ENCODE measurements around the gene TRPC1. TPM values are rescaled to one million over a fixed set of nuclear protein-coding genes. Genes with fewer than 3 reads are reported as not detected.
"Not testable (repeated sequence)": the region's sequence is repeated elsewhere in the genome, so short reads cannot be mapped to it uniquely, and the experiment has no call there.

The TRPC1 gene
- total RNA-seq, 4 donors from 2014 or later, result 19.5 to 31.1 (median 23.2) TPM

GRCh38 chr3:142709207-142709606 is 14.6 kb upstream of the TRPC1 start:
- Histone ChIP-seq H3K4me1 (peaks cover 0 to 14% (median 4%) of the 10 kb centered on the region in 4 donors), H3K27me3 (no peaks in the 10 kb centered on the region), H3K36me3 (no peaks in the 10 kb centered on the region), H3K27ac (replicated peaks in 1 of 4) (no peak overlapping the region), H3K9me3 (no peaks in the 10 kb centered on the region), H3K4me3 (no peak overlapping the region)
- no peak for DNase-seq (ENCODE audit: extremely low spot score)
- WGBS, result 94% methylated on average over 5 of the region's 5 CpGs
- intact Hi-C loops (cut with DNase I), result no loop called here
- TF ChIP-seq CTCF (IDR thresholded peaks at IDR 0.05), result no peak
- no peak for TF ChIP-seq POLR2A (IDR thresholded peaks at IDR 0.05; ENCODE audit: low read depth)
- no peak for TF ChIP-seq EP300 (IDR thresholded peaks at IDR 0.05)
- TF ChIP-seq POLR2AphosphoS5 (IDR thresholded peaks at IDR 0.05), result no peak

- DNase-seq (ENCODE audit: extremely low spot score); H3K36me3 ChIP-seq: not testable (repeated sequence)
- WGBS, result 90% methylated on average over 3 of the region's 3 CpGs
Measured at GRCh38 chr3:142714882-142715281, 9.0 kb upstream of the TRPC1 start.

GRCh38 chr3:142716102-142716501 is 7.7 kb upstream of the TRPC1 start:
- Histone ChIP-seq H3K27me3 (no peaks in the 10 kb centered on the region), H3K36me3 (no peaks in the 10 kb centered on the region), H3K4me1 (no peaks in the 10 kb centered on the region), H3K27ac (replicated peaks in 1 of 4) (no peak overlapping the region), H3K4me3 (no peak overlapping the region), H3K9me3 (no peaks in the 10 kb centered on the region)
- no peak for TF ChIP-seq POLR2A (IDR thresholded peaks at IDR 0.05; ENCODE audit: low read depth)
- no peak for TF ChIP-seq CTCF (IDR thresholded peaks at IDR 0.05)
- no peak for TF ChIP-seq POLR2AphosphoS5 (IDR thresholded peaks at IDR 0.05)
- no peak for TF ChIP-seq EP300 (IDR thresholded peaks at IDR 0.05)
- WGBS, result 88% methylated on average over 4 of the region's 4 CpGs
- intact Hi-C loops (cut with DNase I), result no loop called here
- no peak for DNase-seq (ENCODE audit: extremely low spot score)

More at GRCh38 chr3:142714882-142715281, 9.0 kb upstream of the TRPC1 start:
- H3K27me3 ChIP-seq; H3K4me1 ChIP-seq; intact Hi-C loops (cut with DNase I); H3K9me3 ChIP-seq; H3K27ac ChIP-seq (replicated peaks in 1 of 4); H3K4me3 ChIP-seq: not testable (repeated sequence)

GRCh38 chr3:142723665-142723967 is 218 bp upstream of the TRPC1 start:
- no peaks in the 10 kb centered on the region for H3K9me3 ChIP-seq
- peak overlapping the region; percentile 76 to 95 (median 90) for H3K4me3 ChIP-seq
- TF ChIP-seq POLR2A (IDR thresholded peaks at IDR 0.05; ENCODE audit: low read depth) (no peak), CTCF (IDR thresholded peaks at IDR 0.05) (no peak), POLR2AphosphoS5 (IDR thresholded peaks at IDR 0.05) (no peak), EP300 (IDR thresholded peaks at IDR 0.05) (no peak)
- H3K27me3 ChIP-seq, result no peaks in the 10 kb centered on the region
- no peak for DNase-seq (ENCODE audit: extremely low spot score)
- H3K4me1 ChIP-seq, result peaks cover 0 to 24% (median 22%) of the 10 kb centered on the region in 4 donors
- WGBS, result 0% methylated on average over 6 of the region's 10 CpGs
- peak overlapping the region; percentile 91 to 96 (median 93) for H3K27ac ChIP-seq (replicated peaks in 1 of 4)
- intact Hi-C loops (cut with DNase I), result loop anchor here (5.0 kb wide), 1 partner anchor 126 kb away; the partner anchor contains the start of gene PLS1
- H3K36me3 ChIP-seq, result no peaks in the 10 kb centered on the region

- Histone ChIP-seq H3K27me3 (no peaks in the 10 kb centered on the region), H3K4me3 (peak overlapping the region; percentile 76 to 95 (median 90)), H3K9me3 (no peaks in the 10 kb centered on the region), H3K4me1 (peaks cover 0 to 24% (median 22%) of the 10 kb centered on the region in 4 donors), H3K36me3 (no peaks in the 10 kb centered on the region), H3K27ac (replicated peaks in 1 of 4) (peak overlapping the region; percentile 91 to 96 (median 93))
- TF ChIP-seq CTCF (IDR thresholded peaks at IDR 0.05) (peak in 1 of 3 experiments; percentile 18), POLR2AphosphoS5 (IDR thresholded peaks at IDR 0.05) (peak in 1 of 2 donors; percentile 53), POLR2A (IDR thresholded peaks at IDR 0.05; ENCODE audit: low read depth) (no peak), EP300 (IDR thresholded peaks at IDR 0.05) (no peak)
- intact Hi-C loops (cut with DNase I), result loop anchor here (5.0 kb wide), 1 partner anchor 128 kb away; the partner anchor contains the start of gene PLS1
- DNase-seq (ENCODE audit: extremely low spot score), result no peak
- 9% methylated on average over 14 of the region's 35 CpGs for WGBS
Measured at GRCh38 chr3:142724682-142725356, 985 bp downstream of the TRPC1 start.
